Measurements from ENCODE around the gene AIFM2.

The AIFM2 gene

GRCh38 chr10:70111496-70111895, 21.1 kb downstream of the AIFM2 start:
- no peak for DNase-seq
- H3K4me2 ChIP-seq (ENCODE audit: insufficient read depth, low read length), result no peak overlapping the region
- H3K9ac ChIP-seq (ENCODE audit: low read depth, low read length), result no peak overlapping the region
- no peaks in the 10 kb centered on the region for H3K9me3 ChIP-seq (ENCODE audit: insufficient read depth, low read length, severe bottlenecking)
- no peaks in the 10 kb centered on the region; the same call in 1 of the 2 replicates for H4K20me1 ChIP-seq (ENCODE audit: insufficient read depth, low read length)
- no peak overlapping the region for H3K4me3 ChIP-seq (ENCODE audit: low read depth in 1 of 2, low read length in 2 of 2)
- H3K27me3 ChIP-seq (ENCODE audit: insufficient read depth, low read length, poor library complexity), result no peaks in the 10 kb centered on the region
- H3K36me3 ChIP-seq (ENCODE audit: insufficient read depth, low read length), result no peaks in the 10 kb centered on the region
- no peak overlapping the region for H2AFZ ChIP-seq (ENCODE audit: low read depth, low read length)
- no peaks in the 10 kb centered on the region for H3K79me2 ChIP-seq (ENCODE audit: insufficient read depth, low read length)
- TF ChIP-seq, protein P1, sequence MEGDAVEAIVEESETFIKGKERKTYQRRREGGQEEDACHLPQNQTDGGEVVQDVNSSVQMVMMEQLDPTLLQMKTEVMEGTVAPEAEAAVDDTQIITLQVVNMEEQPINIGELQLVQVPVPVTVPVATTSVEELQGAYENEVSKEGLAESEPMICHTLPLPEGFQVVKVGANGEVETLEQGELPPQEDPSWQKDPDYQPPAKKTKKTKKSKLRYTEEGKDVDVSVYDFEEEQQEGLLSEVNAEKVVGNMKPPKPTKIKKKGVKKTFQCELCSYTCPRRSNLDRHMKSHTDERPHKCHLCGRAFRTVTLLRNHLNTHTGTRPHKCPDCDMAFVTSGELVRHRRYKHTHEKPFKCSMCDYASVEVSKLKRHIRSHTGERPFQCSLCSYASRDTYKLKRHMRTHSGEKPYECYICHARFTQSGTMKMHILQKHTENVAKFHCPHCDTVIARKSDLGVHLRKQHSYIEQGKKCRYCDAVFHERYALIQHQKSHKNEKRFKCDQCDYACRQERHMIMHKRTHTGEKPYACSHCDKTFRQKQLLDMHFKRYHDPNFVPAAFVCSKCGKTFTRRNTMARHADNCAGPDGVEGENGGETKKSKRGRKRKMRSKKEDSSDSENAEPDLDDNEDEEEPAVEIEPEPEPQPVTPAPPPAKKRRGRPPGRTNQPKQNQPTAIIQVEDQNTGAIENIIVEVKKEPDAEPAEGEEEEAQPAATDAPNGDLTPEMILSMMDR (IDR thresholded peaks at IDR 0.05; ENCODE audit: borderline replicate concordance, extremely low read depth, low read length, poor library complexity, severe bottlenecking), result no peak
- TF ChIP-seq EZH2 (IDR thresholded peaks at IDR 0.05; ENCODE audit: borderline replicate concordance, low read depth, low read length, severe bottlenecking), result no peak
- no peak overlapping the region for H3K27ac ChIP-seq (ENCODE audit: low read length)
- ATAC-seq (ENCODE audit: insufficient read depth, low read depth), result no peak
- H3K4me1 ChIP-seq (ENCODE audit: insufficient read depth, low read length), result no peaks in the 10 kb centered on the region

DNA sequence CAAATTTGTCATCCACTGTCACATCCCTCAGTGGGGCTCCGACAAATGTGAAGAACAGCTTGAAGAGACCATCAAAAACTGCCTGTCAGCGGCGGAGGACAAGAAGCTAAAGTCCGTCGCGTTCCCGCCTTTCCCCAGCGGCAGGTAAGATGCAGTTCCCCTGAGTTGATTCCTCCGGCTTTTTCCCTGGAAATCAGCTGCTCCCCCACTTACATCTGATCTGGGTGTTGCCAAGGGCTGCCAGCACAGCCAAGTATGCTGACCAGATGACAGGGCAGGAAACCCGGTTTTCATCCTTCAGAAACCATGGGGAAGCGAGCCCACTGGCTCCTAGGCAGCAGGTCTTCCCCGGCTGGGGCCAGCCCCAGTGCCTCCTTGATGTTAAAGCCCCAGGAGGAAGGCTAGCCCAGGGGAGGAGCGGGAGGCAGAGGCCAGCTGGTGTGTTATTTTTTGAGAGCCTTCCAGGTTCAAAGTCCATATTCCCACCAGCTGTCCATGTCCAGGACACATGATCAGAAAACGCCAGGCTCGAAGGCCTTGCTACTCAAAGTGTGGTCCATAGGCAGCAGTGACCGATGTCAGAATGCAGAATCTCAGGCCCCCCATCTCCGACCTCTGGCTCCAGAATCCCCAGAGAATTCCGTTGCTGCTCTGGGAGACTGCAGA, 23.4 kb downstream of the AIFM2 start:
- no peaks in the 10 kb centered on the region for H3K4me1 ChIP-seq (ENCODE audit: insufficient read depth, low read length)
- H3K36me3 ChIP-seq (ENCODE audit: insufficient read depth, low read length), result no peaks in the 10 kb centered on the region
- H3K27me3 ChIP-seq (ENCODE audit: insufficient read depth, low read length, poor library complexity), result no peaks in the 10 kb centered on the region
- ATAC-seq (ENCODE audit: insufficient read depth, low read depth) (no peak), DNase-seq (no peak)
- H3K79me2 ChIP-seq (ENCODE audit: insufficient read depth, low read length), result no peaks in the 10 kb centered on the region
- H3K9ac ChIP-seq (ENCODE audit: low read depth, low read length), result no peak overlapping the region
- H3K9me3 ChIP-seq (ENCODE audit: insufficient read depth, low read length, severe bottlenecking), result no peaks in the 10 kb centered on the region
- H3K27ac ChIP-seq (ENCODE audit: low read length), result no peak overlapping the region
- TF ChIP-seq, protein P1 (IDR thresholded peaks at IDR 0.05; ENCODE audit: borderline replicate concordance, extremely low read depth, low read length, poor library complexity, severe bottlenecking), result no peak
- no peak for TF ChIP-seq EZH2 (IDR thresholded peaks at IDR 0.05; ENCODE audit: borderline replicate concordance, low read depth, low read length, severe bottlenecking)
- no peak overlapping the region for H3K4me2 ChIP-seq (ENCODE audit: insufficient read depth, low read length)
- H4K20me1 ChIP-seq (ENCODE audit: insufficient read depth, low read length), result no peaks in the 10 kb centered on the region; the same call in 1 of the 2 replicates
- H3K4me3 ChIP-seq (ENCODE audit: low read depth in 1 of 2, low read length in 2 of 2), result no peak overlapping the region
- no peak overlapping the region for H2AFZ ChIP-seq (ENCODE audit: low read depth, low read length)

- no peaks in the 10 kb centered on the region; the same call in 1 of the 2 replicates for H4K20me1 ChIP-seq (ENCODE audit: insufficient read depth, low read length)
- H3K4me1 ChIP-seq (ENCODE audit: insufficient read depth, low read length), result no peaks in the 10 kb centered on the region
- H3K27ac ChIP-seq (ENCODE audit: low read length), result no peak overlapping the region
- no peak overlapping the region for H3K4me3 ChIP-seq (ENCODE audit: low read depth in 1 of 2, low read length in 2 of 2)
- H3K9ac ChIP-seq (ENCODE audit: low read depth, low read length), result no peak overlapping the region
- peak; percentile 18 for DNase-seq
- no peaks in the 10 kb centered on the region for H3K9me3 ChIP-seq (ENCODE audit: insufficient read depth, low read length, severe bottlenecking)
- no peak overlapping the region for H2AFZ ChIP-seq (ENCODE audit: low read depth, low read length)
- no peaks in the 10 kb centered on the region for H3K27me3 ChIP-seq (ENCODE audit: insufficient read depth, low read length, poor library complexity)
- no peaks in the 10 kb centered on the region for H3K79me2 ChIP-seq (ENCODE audit: insufficient read depth, low read length)
- no peak for TF ChIP-seq EZH2 (IDR thresholded peaks at IDR 0.05; ENCODE audit: borderline replicate concordance, low read depth, low read length, severe bottlenecking)
- TF ChIP-seq, protein P1 (IDR thresholded peaks at IDR 0.05; ENCODE audit: borderline replicate concordance, extremely low read depth, low read length, poor library complexity, severe bottlenecking), result peak; percentile 67
- H3K4me2 ChIP-seq (ENCODE audit: insufficient read depth, low read length), result no peak overlapping the region
- ATAC-seq (ENCODE audit: insufficient read depth, low read depth), result peak; percentile 40; the same call in 2 of the 3 replicates
- H3K36me3 ChIP-seq (ENCODE audit: insufficient read depth, low read length), result no peaks in the 10 kb centered on the region
These were observed 25.4 kb downstream of the AIFM2 start for GRCh38 chr10:70106958-70107791.

Measured in DND-41 (cell line).